HepG2 (cell line): ENCODE results near the gene PIMREG. TPM values are rescaled to one million over a fixed set of nuclear protein-coding genes. Genes with fewer than 3 reads are reported as not detected.

Source experiments
- ATAC-seq: fragments of 200-7000 bp; cut with Tn5 transposase; 3 replicates; pipeline ENCODE4 v1.9.1; 2020; ENCODE audit warnings: mild to moderate bottlenecking, moderate library complexity
- BruUV-seq: library from RNA; stranded (reverse); fragments of 400-500 nt; replicated peaks from 2 replicates; lab custom pipeline; 2021; lab: Mats Ljungman, UMichigan
- CTCF ChIA-PET: fragments of 300-600 bp; formaldehyde crosslinking; extraction: SDS; loops from one replicate; lab custom pipeline; 2021; ENCODE audit warnings: low total read pairs, inconsistent platforms, low intra/inter-chr PET ratio; lab: Yijun Ruan, JAX
- POLR2A ChIA-PET: fragments of 350-600 bp; sonication (Branson Sonifier 250); formaldehyde crosslinking; loops from one replicate; lab custom pipeline; 2020; ENCODE audit warnings: antibody characterized with exemption, inconsistent platforms; lab: Yijun Ruan, JAX
- DNase-seq: peaks from one replicate; pipeline ENCODE4 v3.0.0-alpha.2; 2015; ENCODE audit warnings: low spot score
- FAIRE-seq: peaks from 3 replicates; lab custom pipeline; 2011; peaks lifted over from hg19 to GRCh38; lab: Jason Lieb, UNC
- H2AFZ ChIP-seq: one replicate; pipeline ENCODE4 v1.6.1; 2011; ENCODE audit warnings: low read length, inconsistent platforms
- H3K27ac ChIP-seq: fragments of 300-600 bp; 3 replicates; pipeline ENCODE4 v1.8.0; 2011; ENCODE audit warnings: mixed run types, mild to moderate bottlenecking, mixed read lengths, low read length, inconsistent platforms; ENCODE audit not compliant: insufficient read depth; ENCODE audit errors: extremely low read length
- H3K27me3 ChIP-seq, 2 experiments: fragments of 200-600 bp in 1 of 2; 2 replicates in 1 of 2; 3 replicates in 1 of 2; pipeline versions ENCODE4 v1.6.0 to v1.8.0; 2011; ENCODE audit warnings: low read length in 2 of 2, mild to moderate bottlenecking in 2 of 2, moderate library complexity in 2 of 2, inconsistent platforms in 1 of 2; ENCODE audit not compliant: insufficient read depth in 2 of 2, control insufficient read depth in 1 of 2
- H3K36me3 ChIP-seq, 2 experiments: fragments of 200-600 bp in 1 of 2; replicated peaks in 1 of 2; 2 replicates in 1 of 2; 3 replicates in 1 of 2; pipeline versions ENCODE4 v1.5.1 to v1.8.0; 2011; ENCODE audit warnings: low read length in 2 of 2, inconsistent platforms in 1 of 2; ENCODE audit not compliant: insufficient read depth in 2 of 2, control insufficient read depth in 1 of 2
- H3K4me1 ChIP-seq: 2 replicates; pipeline ENCODE4 v1.5.1; 2012; ENCODE audit warnings: low read length, inconsistent platforms; ENCODE audit not compliant: insufficient read depth
- H3K4me2 ChIP-seq: 2 replicates; pipeline ENCODE4 v1.6.0; 2011; ENCODE audit warnings: low read depth, low read length, inconsistent platforms
- H3K4me3 ChIP-seq, 3 experiments: fragments of 200-600 bp in 1 of 3; sonication (generic), shearing (Covaris generic) in 1 of 3; replicated peaks in 1 of 3; 2 replicates each; pipeline ENCODE4 v1.5.1; 2011 to 2016; ENCODE audit warnings: low read length in 3 of 3, inconsistent platforms in 2 of 3, low read depth in 2 of 3, mild to moderate bottlenecking in 2 of 3, control low read depth in 1 of 3, mixed read lengths in 1 of 3; ENCODE audit not compliant: insufficient read depth in 1 of 3
- H3K79me2 ChIP-seq: one replicate; pipeline ENCODE4 v1.6.1; 2011; ENCODE audit warnings: low read length, inconsistent platforms; ENCODE audit not compliant: insufficient read depth
- H3K9ac ChIP-seq: 2 replicates; pipeline ENCODE4 v1.6.0; 2011; ENCODE audit warnings: mild to moderate bottlenecking, low read depth, low read length, inconsistent platforms; ENCODE audit not compliant: insufficient read depth
- H3K9me3 ChIP-seq: 2 replicates; pipeline ENCODE4 v1.5.1; 2012; ENCODE audit warnings: mild to moderate bottlenecking, low read length
- H4K20me1 ChIP-seq: 2 replicates; pipeline ENCODE4 v1.6.0; 2011; ENCODE audit warnings: inconsistent platforms, mild to moderate bottlenecking, low read length, moderate library complexity; ENCODE audit not compliant: insufficient read depth
- BRD4 ChIP-seq: sonication (generic); formaldehyde crosslinking; IDR thresholded peaks from 2 replicates; pipeline ENCODE4 v1.4.0; 2020; ENCODE audit warnings: missing genetic modification reagents
- CHD4 ChIP-seq: fragments of 200-600 bp; sonication (generic); IDR thresholded peaks from 2 replicates; pipeline ENCODE4 v1.7.0; 2017; ENCODE audit warnings: mild to moderate bottlenecking, low read length, borderline replicate concordance
- FOSL1 ChIP-seq: sonication (generic); formaldehyde crosslinking; IDR thresholded peaks from 2 replicates; pipeline ENCODE4 v1.9.0; 2021; ENCODE audit warnings: missing genetic modification reagents, borderline replicate concordance
- MAFG ChIP-seq: sonication (generic); formaldehyde crosslinking; IDR thresholded peaks from 2 replicates; pipeline ENCODE4 v1.5.1; 2020; ENCODE audit warnings: mild to moderate bottlenecking, missing genetic modification reagents
- NR2F2 ChIP-seq: IDR thresholded peaks from 2 replicates; pipeline ENCODE4 v1.6.1; 2012; ENCODE audit warnings: low read depth, inconsistent platforms, borderline replicate concordance
- PPARG ChIP-seq: conservative IDR thresholded peaks from 2 replicates; pipeline ENCODE4 v1.6.1; 2016; ENCODE audit warnings: missing biosample characterization, missing genetic modification reagents
- SAFB2 ChIP-seq: sonication (generic); formaldehyde crosslinking; IDR thresholded peaks from 2 replicates; pipeline ENCODE4 v1.5.1; 2020; ENCODE audit warnings: missing genetic modification reagents, low read depth, mild to moderate bottlenecking, borderline replicate concordance
- SALL2 ChIP-seq: sonication (generic); formaldehyde crosslinking; IDR thresholded peaks from 2 replicates; pipeline ENCODE4 v1.8.1; 2023; ENCODE audit warnings: mild to moderate bottlenecking, missing genetic modification reagents, inconsistent platforms
- SP4 ChIP-seq: sonication (generic); formaldehyde crosslinking; IDR thresholded peaks from 2 replicates; pipeline ENCODE4 v1.8.1; 2023; ENCODE audit warnings: mild to moderate bottlenecking, missing genetic modification reagents
- TBL1XR1 ChIP-seq: fragments of 150-350 bp; IDR thresholded peaks from 2 replicates; pipeline ENCODE4 v1.6.1; 2014; ENCODE audit warnings: borderline replicate concordance, low read length; ENCODE audit not compliant: partially characterized antibody
- TBX3 ChIP-seq: fragments of 450-650 bp; IDR thresholded peaks from 2 replicates; pipeline ENCODE4 v1.6.1; 2017; ENCODE audit warnings: antibody characterized with exemption, mild to moderate bottlenecking, inconsistent platforms, borderline replicate concordance
- TOE1 ChIP-seq: sonication (generic); formaldehyde crosslinking; IDR thresholded peaks from 2 replicates; pipeline ENCODE4 v1.4.0; 2020; ENCODE audit warnings: mild to moderate bottlenecking, missing genetic modification reagents
- ZFP41 ChIP-seq: sonication (generic); formaldehyde crosslinking; IDR thresholded peaks from 2 replicates; pipeline ENCODE4 v1.4.0; 2020; ENCODE audit warnings: mild to moderate bottlenecking, missing genetic modification reagents, borderline replicate concordance
- ZNF143 ChIP-seq: sonication (generic); formaldehyde crosslinking; IDR thresholded peaks from 2 replicates; pipeline ENCODE4 v1.4.0; 2020; ENCODE audit warnings: missing genetic modification reagents
- ZNF530 ChIP-seq: sonication (generic); formaldehyde crosslinking; IDR thresholded peaks from 2 replicates; pipeline ENCODE4 v1.5.0; 2020; ENCODE audit warnings: low read depth, mild to moderate bottlenecking, missing genetic modification reagents
- ZNF816 ChIP-seq: sonication (generic); formaldehyde crosslinking; IDR thresholded peaks from 2 replicates; pipeline ENCODE4 v1.8.0; 2022; ENCODE audit warnings: missing genetic modification reagents, mild to moderate bottlenecking, borderline replicate concordance
- ZNF879 ChIP-seq: sonication (generic); formaldehyde crosslinking; IDR thresholded peaks from 2 replicates; pipeline ENCODE4 v1.8.1; 2023; ENCODE audit warnings: missing genetic modification reagents
- WGBS: methylation state at CpG from one replicate; pipeline ENCODE4 v1.1.6; 2017; ENCODE audit warnings: low lambda C conversion rate; 5-methylcytosine and 5-hydroxymethylcytosine counted together
- in situ Hi-C: cut with HindIII; loops from 2 replicates; pipeline ENCODE4 v1.10.0; 2017; ENCODE audit warnings: low pct_unique_long_range_greater_than_20kb; ENCODE audit not compliant: extremely low pct_ligation_motif_present
- intact Hi-C: fragments of 100-400 bp; cut with micrococcal nuclease; formaldehyde crosslinking; loops from one replicate; pipeline ENCODE4 v1.10.0; 2022; ENCODE audit not compliant: unreplicated experiment
- polyA plus RNA-seq, 8 experiments: library from polyadenylated mRNA; depleted of rRNA in 3 of 8; stranded (reverse) in 7 of 8; unstranded in 1 of 8; fragments of >200 nt; fragmentation: Illumina TruSeq in 4 of 8; extraction: Trizol in 4 of 8; gene quantifications; 2 replicates each; pipeline versions ENCODE4 v1.2.1 to v1.2.3, GENCODE V29; 2011 to 2016; ENCODE audit warnings: low read depth in 4 of 8, missing spikeins in 1 of 8, mixed read lengths in 1 of 8; ENCODE audit not compliant: insufficient read depth in 1 of 8
- total RNA-seq, 5 experiments: library from RNA; depleted of rRNA; stranded (reverse); fragments of >200 nt; fragmentation: Illumina TruSeq; extraction: Trizol; gene quantifications; 2 replicates each; pipeline ENCODE4 v1.2.3, GENCODE V29; 2016; ENCODE audit warnings: low read depth in 1 of 5
- TF ChIP-seq, protein P1 (sequence below): sonication (generic); formaldehyde crosslinking; IDR thresholded peaks from 2 replicates; pipeline ENCODE4 v1.8.0; 2022; ENCODE audit warnings: missing genetic modification reagents, mild to moderate bottlenecking, borderline replicate concordance
- TF ChIP-seq, protein P2 (sequence below): IDR thresholded peaks from 2 replicates; pipeline ENCODE4 v1.6.1; 2016; ENCODE audit warnings: mild to moderate bottlenecking, missing biosample characterization, missing genetic modification reagents
- TF ChIP-seq, protein P3 (sequence below): sonication (generic); formaldehyde crosslinking; conservative IDR thresholded peaks from 2 replicates; pipeline ENCODE4 v1.8.0; 2022; ENCODE audit warnings: missing genetic modification reagents

PIMREG gene
- total and polyA plus RNA-seq, 2 of the 13 experiments (the other 11 are each of a cell fraction or from before 2014, with no cell fraction given): 15.6 to 30.3 TPM

DNA sequence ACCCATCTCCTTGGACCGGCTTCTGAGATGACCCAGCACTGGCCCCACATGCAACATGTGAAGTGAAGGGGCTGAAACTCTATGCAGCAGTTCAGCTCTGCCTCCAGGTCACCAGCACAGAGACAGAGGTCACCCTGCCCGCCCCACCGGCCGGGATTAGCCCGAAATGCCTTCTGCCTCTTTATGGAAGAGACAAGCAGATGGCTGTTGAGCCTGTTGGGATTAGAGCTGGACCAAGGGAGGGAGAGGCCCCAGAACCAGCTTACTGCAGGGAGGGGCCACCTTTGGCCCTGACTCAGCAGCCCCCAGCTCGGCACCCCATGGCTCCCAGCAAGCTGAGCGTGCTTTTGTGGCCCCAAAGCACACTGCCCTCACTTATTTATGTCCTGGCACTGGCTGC, 15.0 kb upstream of the PIMREG start:
- H4K20me1 ChIP-seq: no peaks in the 10 kb centered on the region
- in situ Hi-C loops: no loop called here
- DNase-seq: no peak
- H3K9ac ChIP-seq: no peak overlapping the region
- peaks cover 2 to 7% of the 10 kb centered on the region in 2 experiments; a peak in 3 of 5 replicates for H3K27me3 ChIP-seq
- no peaks in the 10 kb centered on the region for H3K36me3 ChIP-seq
- no peak overlapping the region for H2AFZ ChIP-seq
- no peak for ATAC-seq
- no peak overlapping the region for H3K4me3 ChIP-seq
- no peaks in the 10 kb centered on the region for H3K4me1 ChIP-seq
- no peak overlapping the region for H3K4me2 ChIP-seq
- intact Hi-C loops: no loop called here
- 0% methylated on average over 2 of the region's 7 CpGs for WGBS
- H3K79me2 ChIP-seq: no peaks in the 10 kb centered on the region
- no TSS peak for BruUV-seq
- TF ChIP-seq ZFP41 (CRISPR knock-in tag): no peak
- TF ChIP-seq, protein P1, sequence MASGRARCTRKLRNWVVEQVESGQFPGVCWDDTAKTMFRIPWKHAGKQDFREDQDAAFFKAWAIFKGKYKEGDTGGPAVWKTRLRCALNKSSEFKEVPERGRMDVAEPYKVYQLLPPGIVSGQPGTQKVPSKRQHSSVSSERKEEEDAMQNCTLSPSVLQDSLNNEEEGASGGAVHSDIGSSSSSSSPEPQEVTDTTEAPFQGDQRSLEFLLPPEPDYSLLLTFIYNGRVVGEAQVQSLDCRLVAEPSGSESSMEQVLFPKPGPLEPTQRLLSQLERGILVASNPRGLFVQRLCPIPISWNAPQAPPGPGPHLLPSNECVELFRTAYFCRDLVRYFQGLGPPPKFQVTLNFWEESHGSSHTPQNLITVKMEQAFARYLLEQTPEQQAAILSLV (CRISPR knock-in tag): no peak
- TF ChIP-seq, protein P2, sequence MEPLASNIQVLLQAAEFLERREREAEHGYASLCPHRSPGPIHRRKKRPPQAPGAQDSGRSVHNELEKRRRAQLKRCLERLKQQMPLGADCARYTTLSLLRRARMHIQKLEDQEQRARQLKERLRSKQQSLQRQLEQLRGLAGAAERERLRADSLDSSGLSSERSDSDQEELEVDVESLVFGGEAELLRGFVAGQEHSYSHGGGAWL (CRISPR knock-in tag): no peak
- TF ChIP-seq FOSL1 (CRISPR knock-in tag): no peak
- no peak for TF ChIP-seq PPARG
- no peak for TF ChIP-seq ZNF530 (CRISPR knock-in tag)
- no peak for TF ChIP-seq SAFB2 (CRISPR knock-in tag)
- TF ChIP-seq CHD4: no peak
- no peak for TF ChIP-seq TBL1XR1
- TF ChIP-seq SP4 (CRISPR knock-in tag): no peak
- no peak for TF ChIP-seq ZNF879 (CRISPR knock-in tag)
- TF ChIP-seq ZNF143: no peak
- TF ChIP-seq, protein P3, sequence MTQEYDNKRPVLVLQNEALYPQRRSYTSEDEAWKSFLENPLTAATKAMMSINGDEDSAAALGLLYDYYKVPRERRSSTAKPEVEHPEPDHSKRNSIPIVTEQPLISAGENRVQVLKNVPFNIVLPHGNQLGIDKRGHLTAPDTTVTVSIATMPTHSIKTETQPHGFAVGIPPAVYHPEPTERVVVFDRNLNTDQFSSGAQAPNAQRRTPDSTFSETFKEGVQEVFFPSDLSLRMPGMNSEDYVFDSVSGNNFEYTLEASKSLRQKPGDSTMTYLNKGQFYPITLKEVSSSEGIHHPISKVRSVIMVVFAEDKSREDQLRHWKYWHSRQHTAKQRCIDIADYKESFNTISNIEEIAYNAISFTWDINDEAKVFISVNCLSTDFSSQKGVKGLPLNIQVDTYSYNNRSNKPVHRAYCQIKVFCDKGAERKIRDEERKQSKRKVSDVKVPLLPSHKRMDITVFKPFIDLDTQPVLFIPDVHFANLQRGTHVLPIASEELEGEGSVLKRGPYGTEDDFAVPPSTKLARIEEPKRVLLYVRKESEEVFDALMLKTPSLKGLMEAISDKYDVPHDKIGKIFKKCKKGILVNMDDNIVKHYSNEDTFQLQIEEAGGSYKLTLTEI (CRISPR knock-in tag): no peak
- TF ChIP-seq NR2F2: no peak
- TF ChIP-seq MAFG (CRISPR knock-in tag): no peak
- TF ChIP-seq TOE1 (CRISPR knock-in tag): no peak
- no peak for TF ChIP-seq SALL2
- TF ChIP-seq ZNF816: no peak
- TF ChIP-seq TBX3: no peak
- no peak for TF ChIP-seq BRD4 (CRISPR knock-in tag)
- peaks cover 13% of the 10 kb centered on the region for H3K9me3 ChIP-seq
- ChIA-PET CTCF (no interaction called here), POLR2A (no interaction called here)
- H3K27ac ChIP-seq: no peak overlapping the region
- no peak for FAIRE-seq
